Measurements from ENCODE around the gene MBOAT2.

MBOAT2 gene

GRCh38 chr2:8994386-8994785 lies 9.1 kb downstream of the MBOAT2 start:
- Histone ChIP-seq H3K4me3 (ENCODE audit: low read length, poor library complexity, severe bottlenecking) (no peak overlapping the region), H3K9ac (ENCODE audit: low read depth, low read length, poor library complexity, severe bottlenecking) (no peak overlapping the region), H4K20me1 (ENCODE audit: insufficient read depth, low read length, poor library complexity, severe bottlenecking) (peaks cover 5% of the 10 kb centered on the region), H3K9me2 (replicated peaks; ENCODE audit: low read depth, low read length) (no peaks in the 10 kb centered on the region), H3K27me3 (ENCODE audit: insufficient read depth, low read length, poor library complexity, severe bottlenecking) (no peaks in the 10 kb centered on the region), H3K9me3 (ENCODE audit: insufficient read depth, low read depth, low read length) (no peaks in the 10 kb centered on the region), H3F3A (ENCODE audit: low read depth) (no peaks in the 10 kb centered on the region), H3K79me2 (ENCODE audit: insufficient read depth, low read length) (peaks cover 69% of the 10 kb centered on the region), H3K4me2 (ENCODE audit: low read depth, low read length, poor library complexity, severe bottlenecking) (no peak overlapping the region), H3K36me3 (ENCODE audit: insufficient read depth, low read length) (no peaks in the 10 kb centered on the region), H3K4me1 (ENCODE audit: insufficient read depth, low read length, poor library complexity, severe bottlenecking) (peaks cover 28% of the 10 kb centered on the region), H2AFZ (ENCODE audit: low read length) (no peak overlapping the region)
- TF ChIP-seq CTCF (conservative IDR thresholded peaks at IDR 0.05; ENCODE audit: low read length): no peak
- no peak for TF ChIP-seq EZH2phosphoT487 (IDR thresholded peaks at IDR 0.05; ENCODE audit: borderline replicate concordance)

DNA sequence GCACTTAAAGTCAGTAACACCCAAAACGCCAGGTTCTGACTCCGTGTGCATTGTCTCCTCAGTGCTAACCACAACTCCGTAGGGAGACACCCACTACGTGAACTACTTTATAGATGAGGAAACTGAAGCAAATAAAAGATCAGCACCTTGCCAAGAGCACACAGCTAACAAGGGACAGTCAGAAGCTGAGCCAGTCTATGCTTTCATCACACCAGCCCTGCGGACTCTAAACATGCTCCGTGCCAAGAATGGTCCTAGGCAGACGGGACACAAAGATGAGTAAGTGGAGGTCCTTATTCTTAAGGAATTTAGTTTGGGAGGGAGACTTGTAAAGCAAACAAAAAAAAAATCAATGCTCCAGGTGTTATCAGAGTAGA lies 9.6 kb downstream of the MBOAT2 start:
- Histone ChIP-seq H4K20me1 (ENCODE audit: insufficient read depth, low read length, poor library complexity, severe bottlenecking) (peaks cover under 1% of the 10 kb centered on the region), H3K9ac (ENCODE audit: low read depth, low read length, poor library complexity, severe bottlenecking) (no peak overlapping the region), H3K4me1 (ENCODE audit: insufficient read depth, low read length, poor library complexity, severe bottlenecking) (peaks cover 27% of the 10 kb centered on the region), H3F3A (ENCODE audit: low read depth) (no peaks in the 10 kb centered on the region), H3K4me2 (ENCODE audit: low read depth, low read length, poor library complexity, severe bottlenecking) (no peak overlapping the region), H3K27me3 (ENCODE audit: insufficient read depth, low read length, poor library complexity, severe bottlenecking) (no peaks in the 10 kb centered on the region), H3K36me3 (ENCODE audit: insufficient read depth, low read length) (no peaks in the 10 kb centered on the region), H3K4me3 (ENCODE audit: low read length, poor library complexity, severe bottlenecking) (no peak overlapping the region), H3K9me2 (replicated peaks; ENCODE audit: low read depth, low read length) (no peaks in the 10 kb centered on the region), H3K79me2 (ENCODE audit: insufficient read depth, low read length) (peaks cover 69% of the 10 kb centered on the region), H3K9me3 (ENCODE audit: insufficient read depth, low read depth, low read length) (no peaks in the 10 kb centered on the region), H2AFZ (ENCODE audit: low read length) (no peak overlapping the region)
- TF ChIP-seq EZH2phosphoT487 (IDR thresholded peaks at IDR 0.05; ENCODE audit: borderline replicate concordance): no peak
- TF ChIP-seq CTCF (conservative IDR thresholded peaks at IDR 0.05; ENCODE audit: low read length): no peak

- H3K79me2 ChIP-seq (ENCODE audit: insufficient read depth, low read length): peaks cover 64% of the 10 kb centered on the region
These were observed 10.1 kb downstream of the MBOAT2 start for GRCh38 chr2:8993196-8993901.

More at GRCh38 chr2:8993196-8993901, 10.1 kb downstream of the MBOAT2 start:
- Histone ChIP-seq H3F3A (ENCODE audit: low read depth) (no peaks in the 10 kb centered on the region), H3K4me1 (ENCODE audit: insufficient read depth, low read length, poor library complexity, severe bottlenecking) (peaks cover 23% of the 10 kb centered on the region), H3K27me3 (ENCODE audit: insufficient read depth, low read length, poor library complexity, severe bottlenecking) (no peaks in the 10 kb centered on the region), H3K9me3 (ENCODE audit: insufficient read depth, low read depth, low read length) (no peaks in the 10 kb centered on the region), H3K9me2 (replicated peaks; ENCODE audit: low read depth, low read length) (no peaks in the 10 kb centered on the region), H3K9ac (ENCODE audit: low read depth, low read length, poor library complexity, severe bottlenecking) (no peak overlapping the region), H3K4me2 (ENCODE audit: low read depth, low read length, poor library complexity, severe bottlenecking) (no peak overlapping the region), H2AFZ (ENCODE audit: low read length) (no peak overlapping the region), H3K36me3 (ENCODE audit: insufficient read depth, low read length) (no peaks in the 10 kb centered on the region), H3K4me3 (ENCODE audit: low read length, poor library complexity, severe bottlenecking) (no peak overlapping the region), H4K20me1 (ENCODE audit: insufficient read depth, low read length, poor library complexity, severe bottlenecking) (no peaks in the 10 kb centered on the region)
- TF ChIP-seq EZH2phosphoT487 (IDR thresholded peaks at IDR 0.05; ENCODE audit: borderline replicate concordance) (no peak), CTCF (conservative IDR thresholded peaks at IDR 0.05; ENCODE audit: low read length) (no peak)

All from Loucy (cell line).